Measurements from ENCODE around the gene FGFR2.

- TF ChIP-seq GATA2 (IDR thresholded peaks at IDR 0.05; ENCODE audit: low read depth, low read length) (no peak), GATA3 (IDR thresholded peaks at IDR 0.05; ENCODE audit: low read depth, low read length) (no peak)
Observed at GRCh38 chr10:121531830-121532178, 66.4 kb downstream of the FGFR2 start.
